WTC11 (cell line): Measurements from ENCODE around the gene NHS. TPM values are rescaled to one million over a fixed set of nuclear protein-coding genes. Genes with fewer than 3 reads are reported as not detected.

ENCODE experiments used
- ATAC-seq: fragments of 200-7000 bp; cut with Tn5 transposase; 2 replicates; pipeline ENCODE4 v1.10.0; 2021; ENCODE audit warnings: mild to moderate bottlenecking, moderate library complexity
- CTCF ChIA-PET: fragments of 300-600 bp; sonication (Branson Sonifier 250); formaldehyde crosslinking; loops from one replicate; lab custom pipeline; 2021; ENCODE audit warnings: antibody characterized with exemption; lab: Charles Lee
- POLR2A ChIA-PET: fragments of 350-600 bp; sonication (Branson Sonifier 250); formaldehyde crosslinking; loops from one replicate; lab custom pipeline; 2021; ENCODE audit warnings: antibody characterized with exemption; lab: Charles Lee
- DNase-seq: peaks from one replicate; pipeline ENCODE4 v3.0.0; 2021; ENCODE audit warnings: low spot score
- H3K27ac Mint-ChIP-seq: 2 replicates; pipeline ENCODE4 v1.8.0; 2021; ENCODE audit warnings: mixed read lengths
- H3K27me3 Mint-ChIP-seq: 2 replicates; pipeline ENCODE4 v1.8.0; 2021; ENCODE audit warnings: low read depth, mild to moderate bottlenecking, moderate library complexity, mixed read lengths
- H3K36me3 Mint-ChIP-seq: 2 replicates; pipeline ENCODE4 v1.8.0; 2021; ENCODE audit warnings: mixed read lengths
- H3K4me1 Mint-ChIP-seq: 2 replicates; pipeline ENCODE4 v1.8.0; 2022; ENCODE audit warnings: mixed read lengths
- H3K4me3 Mint-ChIP-seq: 2 replicates; pipeline ENCODE4 v1.8.0; 2021; ENCODE audit warnings: mild to moderate bottlenecking, moderate library complexity, mixed read lengths
- H3K9me3 Mint-ChIP-seq: 2 replicates; pipeline ENCODE4 v1.8.0; 2021; ENCODE audit warnings: mixed read lengths
- ATF3 ChIP-seq: sonication (generic); formaldehyde crosslinking; conservative IDR thresholded peaks from 2 replicates; pipeline ENCODE4 v1.8.1; 2022; ENCODE audit warnings: mild to moderate bottlenecking, missing genetic modification reagents
- ATF6 ChIP-seq: sonication (generic); formaldehyde crosslinking; IDR thresholded peaks from 2 replicates; pipeline ENCODE4 v1.8.1; 2023; ENCODE audit warnings: mild to moderate bottlenecking, missing genetic modification reagents
- EMX1 ChIP-seq: fragments of 250-450 bp; sonication (Bioruptor Pico); IDR thresholded peaks from 2 replicates; pipeline ENCODE4 v1.8.0; 2021; ENCODE audit warnings: mild to moderate bottlenecking
- FOXK1 ChIP-seq: sonication (generic); formaldehyde crosslinking; IDR thresholded peaks from 2 replicates; pipeline ENCODE4 v1.8.0; 2022; ENCODE audit warnings: mild to moderate bottlenecking, moderate library complexity, missing genetic modification reagents
- GABPB1 ChIP-seq: sonication (generic); formaldehyde crosslinking; IDR thresholded peaks from 2 replicates; pipeline ENCODE4 v1.8.1; 2023; ENCODE audit warnings: mild to moderate bottlenecking, missing genetic modification reagents
- GTF2I ChIP-seq: fragments of 250-450 bp; sonication (Bioruptor Pico); conservative IDR thresholded peaks from 2 replicates; pipeline ENCODE4 v1.4.0; 2021; ENCODE audit warnings: mild to moderate bottlenecking
- IRF1 ChIP-seq: sonication (generic); formaldehyde crosslinking; IDR thresholded peaks from 2 replicates; pipeline ENCODE4 v1.8.0; 2023; ENCODE audit warnings: missing genetic modification reagents
- NR1H2 ChIP-seq: sonication (generic); formaldehyde crosslinking; IDR thresholded peaks from 2 replicates; pipeline ENCODE4 v1.9.0; 2021; ENCODE audit warnings: mild to moderate bottlenecking, moderate library complexity, missing genetic modification reagents
- RORB ChIP-seq: fragments of 250-450 bp; sonication (Bioruptor Pico); IDR thresholded peaks from 2 replicates; pipeline ENCODE4 v1.9.0; 2021; ENCODE audit warnings: mild to moderate bottlenecking
- TCF7 ChIP-seq: sonication (generic); formaldehyde crosslinking; IDR thresholded peaks from 2 replicates; pipeline ENCODE4 v1.8.0; 2022; ENCODE audit warnings: mild to moderate bottlenecking, low read depth, missing genetic modification reagents, moderate library complexity
- ZBTB21 ChIP-seq: sonication (generic); formaldehyde crosslinking; IDR thresholded peaks from 2 replicates; pipeline ENCODE4 v1.8.1; 2023; ENCODE audit warnings: mild to moderate bottlenecking, missing genetic modification reagents, borderline replicate concordance
- ZNF138 ChIP-seq: sonication (generic); formaldehyde crosslinking; conservative IDR thresholded peaks from 2 replicates; pipeline ENCODE4 v1.8.1; 2022; ENCODE audit warnings: mild to moderate bottlenecking, moderate library complexity, missing genetic modification reagents
- ZNF219 ChIP-seq: sonication (generic); formaldehyde crosslinking; IDR thresholded peaks from 2 replicates; pipeline ENCODE4 v1.8.0; 2023; ENCODE audit warnings: missing genetic modification reagents, mild to moderate bottlenecking, borderline replicate concordance
- ZNF416 ChIP-seq: fragments of 250-450 bp; sonication (Bioruptor Pico); IDR thresholded peaks from 2 replicates; pipeline ENCODE4 v1.9.0; 2021; ENCODE audit warnings: mild to moderate bottlenecking, inconsistent platforms
- ZNF425 ChIP-seq: fragments of 250-450 bp; sonication (Bioruptor Pico); conservative IDR thresholded peaks from 2 replicates; pipeline ENCODE4 v1.9.0; 2021; ENCODE audit warnings: mild to moderate bottlenecking
- total RNA-seq: library from RNA; stranded (reverse); gene quantifications from 3 replicates; pipeline ENCODE4 v1.2.3, GENCODE V29; 2021
- TF ChIP-seq, protein P1 (sequence below): sonication (generic); formaldehyde crosslinking; IDR thresholded peaks from 2 replicates; pipeline ENCODE4 v1.8.1; 2023; ENCODE audit warnings: mild to moderate bottlenecking, moderate library complexity, missing genetic modification reagents
- TF ChIP-seq, protein P2 (sequence below): sonication (generic); formaldehyde crosslinking; IDR thresholded peaks from 2 replicates; pipeline ENCODE4 v1.8.1; 2023; ENCODE audit warnings: mild to moderate bottlenecking, missing genetic modification reagents, borderline replicate concordance

NHS gene
- total RNA-seq, 1 experiment from 2014 or later: 5.8 TPM

- no peak for TF ChIP-seq ATF3
Measured at GRCh38 chrX:17472424-17472823, 97.4 kb downstream of the NHS start (continued).

- H3K27ac Mint-ChIP-seq: no peak overlapping the region
- TF ChIP-seq ZNF219 (CRISPR knock-in tag): no peak
- no peak for TF ChIP-seq ZNF138 (CRISPR knock-in tag)
- TF ChIP-seq FOXK1 (CRISPR knock-in tag): no peak
- TF ChIP-seq, protein P1, sequence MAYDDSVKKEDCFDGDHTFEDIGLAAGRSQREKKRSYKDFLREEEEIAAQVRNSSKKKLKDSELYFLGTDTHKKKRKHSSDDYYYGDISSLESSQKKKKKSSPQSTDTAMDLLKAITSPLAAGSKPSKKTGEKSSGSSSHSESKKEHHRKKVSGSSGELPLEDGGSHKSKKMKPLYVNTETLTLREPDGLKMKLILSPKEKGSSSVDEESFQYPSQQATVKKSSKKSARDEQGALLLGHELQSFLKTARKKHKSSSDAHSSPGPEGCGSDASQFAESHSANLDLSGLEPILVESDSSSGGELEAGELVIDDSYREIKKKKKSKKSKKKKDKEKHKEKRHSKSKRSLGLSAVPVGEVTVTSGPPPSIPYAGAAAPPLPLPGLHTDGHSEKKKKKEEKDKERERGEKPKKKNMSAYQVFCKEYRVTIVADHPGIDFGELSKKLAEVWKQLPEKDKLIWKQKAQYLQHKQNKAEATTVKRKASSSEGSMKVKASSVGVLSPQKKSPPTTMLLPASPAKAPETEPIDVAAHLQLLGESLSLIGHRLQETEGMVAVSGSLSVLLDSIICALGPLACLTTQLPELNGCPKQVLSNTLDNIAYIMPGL (CRISPR knock-in tag): no peak
- TF ChIP-seq TCF7: no peak
- no peak for TF ChIP-seq ZNF425 (CRISPR knock-in tag)
- no peak for TF ChIP-seq GABPB1 (CRISPR knock-in tag)
- TF ChIP-seq, protein P2, sequence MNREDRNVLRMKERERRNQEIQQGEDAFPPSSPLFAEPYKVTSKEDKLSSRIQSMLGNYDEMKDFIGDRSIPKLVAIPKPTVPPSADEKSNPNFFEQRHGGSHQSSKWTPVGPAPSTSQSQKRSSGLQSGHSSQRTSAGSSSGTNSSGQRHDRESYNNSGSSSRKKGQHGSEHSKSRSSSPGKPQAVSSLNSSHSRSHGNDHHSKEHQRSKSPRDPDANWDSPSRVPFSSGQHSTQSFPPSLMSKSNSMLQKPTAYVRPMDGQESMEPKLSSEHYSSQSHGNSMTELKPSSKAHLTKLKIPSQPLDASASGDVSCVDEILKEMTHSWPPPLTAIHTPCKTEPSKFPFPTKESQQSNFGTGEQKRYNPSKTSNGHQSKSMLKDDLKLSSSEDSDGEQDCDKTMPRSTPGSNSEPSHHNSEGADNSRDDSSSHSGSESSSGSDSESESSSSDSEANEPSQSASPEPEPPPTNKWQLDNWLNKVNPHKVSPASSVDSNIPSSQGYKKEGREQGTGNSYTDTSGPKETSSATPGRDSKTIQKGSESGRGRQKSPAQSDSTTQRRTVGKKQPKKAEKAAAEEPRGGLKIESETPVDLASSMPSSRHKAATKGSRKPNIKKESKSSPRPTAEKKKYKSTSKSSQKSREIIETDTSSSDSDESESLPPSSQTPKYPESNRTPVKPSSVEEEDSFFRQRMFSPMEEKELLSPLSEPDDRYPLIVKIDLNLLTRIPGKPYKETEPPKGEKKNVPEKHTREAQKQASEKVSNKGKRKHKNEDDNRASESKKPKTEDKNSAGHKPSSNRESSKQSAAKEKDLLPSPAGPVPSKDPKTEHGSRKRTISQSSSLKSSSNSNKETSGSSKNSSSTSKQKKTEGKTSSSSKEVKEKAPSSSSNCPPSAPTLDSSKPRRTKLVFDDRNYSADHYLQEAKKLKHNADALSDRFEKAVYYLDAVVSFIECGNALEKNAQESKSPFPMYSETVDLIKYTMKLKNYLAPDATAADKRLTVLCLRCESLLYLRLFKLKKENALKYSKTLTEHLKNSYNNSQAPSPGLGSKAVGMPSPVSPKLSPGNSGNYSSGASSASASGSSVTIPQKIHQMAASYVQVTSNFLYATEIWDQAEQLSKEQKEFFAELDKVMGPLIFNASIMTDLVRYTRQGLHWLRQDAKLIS (CRISPR knock-in tag): no peak
- TF ChIP-seq ZNF416 (CRISPR knock-in tag): no peak
- TF ChIP-seq GTF2I (CRISPR knock-in tag): no peak
- TF ChIP-seq ZBTB21 (CRISPR knock-in tag): no peak
- no peak for TF ChIP-seq IRF1 (CRISPR knock-in tag)
- no peak for TF ChIP-seq NR1H2 (CRISPR knock-in tag)
- ATAC-seq: no peak
- H3K36me3 Mint-ChIP-seq: no peaks in the 10 kb centered on the region
- H3K4me3 Mint-ChIP-seq: no peak overlapping the region
- ChIA-PET POLR2A (no interaction called here), CTCF (no interaction called here)
- H3K4me1 Mint-ChIP-seq: peaks cover 5% of the 10 kb centered on the region
- DNase-seq: no peak
- no peaks in the 10 kb centered on the region for H3K9me3 Mint-ChIP-seq
- H3K27me3 Mint-ChIP-seq: peaks cover 4% of the 10 kb centered on the region; the same call in 1 of the 2 replicates
Measured at GRCh38 chrX:17473021-17473420, 98.0 kb downstream of the NHS start.

DNA sequence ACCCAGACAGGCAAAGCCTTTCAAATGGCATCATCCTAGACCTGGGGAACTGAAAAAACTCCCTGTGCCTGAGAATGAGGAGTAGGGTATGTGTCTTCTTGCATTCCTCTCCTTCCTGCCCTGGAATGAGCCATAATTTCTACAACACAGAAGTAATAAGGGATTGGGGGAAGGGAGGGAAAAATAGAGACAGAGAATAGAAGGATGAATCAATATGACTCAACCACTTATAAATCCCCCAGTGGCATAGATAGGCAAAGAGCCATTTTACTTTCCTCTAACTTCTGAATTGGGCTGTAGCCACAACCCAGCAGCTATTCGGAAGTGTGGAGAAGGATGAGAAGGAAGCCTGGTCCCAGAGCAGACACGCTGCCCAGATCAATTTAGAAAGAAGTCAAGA is 99.9 kb downstream of the NHS start:
- no peak for DNase-seq
- POLR2A ChIA-PET: no interaction called here
- peaks cover 4% of the 10 kb centered on the region; the same call in 1 of the 2 replicates for H3K27me3 Mint-ChIP-seq
- TF ChIP-seq ZNF425 (CRISPR knock-in tag) (no peak), ZNF219 (CRISPR knock-in tag) (no peak), ATF6 (CRISPR knock-in tag) (no peak), EMX1 (CRISPR knock-in tag) (no peak), RORB (CRISPR knock-in tag) (no peak)

More for the DNA sequence above, 99.9 kb downstream of the NHS start:
- H3K27ac Mint-ChIP-seq: no peak overlapping the region
- no peaks in the 10 kb centered on the region for H3K9me3 Mint-ChIP-seq
- H3K36me3 Mint-ChIP-seq: no peaks in the 10 kb centered on the region
- no peak for ATAC-seq
- peaks cover 5% of the 10 kb centered on the region for H3K4me1 Mint-ChIP-seq
- no peak overlapping the region for H3K4me3 Mint-ChIP-seq
- CTCF ChIA-PET: no interaction called here
